Activated CD8-positive, alpha-beta T cell treated with anti-CD3 and anti-CD28 coated beads for 36 hours (primary cell): ENCODE measurements around the gene MICALL2. TPM values are rescaled to one million over a fixed set of nuclear protein-coding genes. Genes with fewer than 3 reads are reported as not detected.

Source experiments
- ATAC-seq: fragments of 200-7000 bp; cut with Tn5 transposase; one replicate; pipeline ENCODE4 v1.10.0; 2021; ENCODE audit warnings: mild to moderate bottlenecking, moderate library complexity
- CTCF ChIA-PET: fragments of 350-600 bp; sonication (Branson Sonifier 250); formaldehyde crosslinking; loops from one replicate; lab custom pipeline; 2021; ENCODE audit warnings: antibody characterized with exemption; lab: Charles Lee
- POLR2A ChIA-PET: fragments of 350-600 bp; sonication (Branson Sonifier 250); formaldehyde crosslinking; loops from one replicate; lab custom pipeline; 2021; ENCODE audit warnings: antibody characterized with exemption; lab: Charles Lee
- DNase-seq: peaks from one replicate; pipeline ENCODE4 v3.0.0-alpha.2; 2020
- H3K27ac Mint-ChIP-seq: one replicate; pipeline ENCODE4 v1.8.0; 2021; ENCODE audit warnings: mild to moderate bottlenecking, mixed read lengths
- H3K27me3 Mint-ChIP-seq: one replicate; pipeline ENCODE4 v1.8.0; 2021; ENCODE audit warnings: mixed read lengths
- H3K36me3 Mint-ChIP-seq: one replicate; pipeline ENCODE4 v1.8.0; 2021; ENCODE audit warnings: low read depth, mixed read lengths
- H3K4me1 Mint-ChIP-seq: one replicate; pipeline ENCODE4 v1.8.0; 2021; ENCODE audit warnings: low read depth, mixed read lengths
- H3K4me3 Mint-ChIP-seq: one replicate; pipeline ENCODE4 v1.8.0; 2021; ENCODE audit warnings: mild to moderate bottlenecking, moderate library complexity, mixed read lengths
- H3K9me3 Mint-ChIP-seq: one replicate; pipeline ENCODE4 v1.8.0; 2021; ENCODE audit warnings: mixed read lengths
- CTCF ChIP-seq: fragments of 200-600 bp; IDR thresholded peaks from one replicate; pipeline ENCODE4 v1.8.0; 2022; ENCODE audit warnings: antibody characterized with exemption, mild to moderate bottlenecking
- intact Hi-C: fragments of 100-400 bp; cut with micrococcal nuclease; formaldehyde crosslinking; loops from one replicate; pipeline ENCODE4 v1.10.0; 2022
- total RNA-seq, 2 experiments: library from RNA; stranded (reverse); gene quantifications; one replicate each; pipeline ENCODE4 v1.2.3, GENCODE V29; 2021

MICALL2 gene
- total RNA-seq, 2 experiments from 2014 or later, result 3.0 to 4.2 TPM

GRCh38 chr7:1503390-1503789, 44.1 kb upstream of the MICALL2 start:
- Mint-ChIP-seq H3K36me3 (peaks cover 26% of the 10 kb centered on the region), H3K27me3 (no peaks in the 10 kb centered on the region), H3K9me3 (no peaks in the 10 kb centered on the region), H3K27ac (peak overlapping the region; percentile 72), H3K4me3 (peak overlapping the region; percentile 89), H3K4me1 (peaks cover 32% of the 10 kb centered on the region)
- ATAC-seq, result no peak
- intact Hi-C loops, result no loop called here
- CTCF ChIA-PET, result interaction anchor here (1.1 kb wide), 1 partner anchor 29 kb away, joined by 4 read pairs; no protein-coding TSS in a partner anchor
- no peak for TF ChIP-seq CTCF
- POLR2A ChIA-PET, result interaction anchor here (0.7 to 2.4 kb wide), 4 partner anchors 10 to 66 kb away, joined by 3 to 13 read pairs (median 4); no protein-coding TSS in a partner anchor
- no peak for DNase-seq

- intact Hi-C loops, result no loop called here
These were observed 43.6 kb upstream of the MICALL2 start for GRCh38 chr7:1502845-1503244.

GRCh38 chr7:1501487-1502270, 42.4 kb upstream of the MICALL2 start:
- ChIA-PET POLR2A (no interaction called here), CTCF (no interaction called here)
- Mint-ChIP-seq H3K4me3 (peak overlapping the region; percentile 89), H3K36me3 (peaks cover 23% of the 10 kb centered on the region), H3K27me3 (no peaks in the 10 kb centered on the region), H3K4me1 (peaks cover 25% of the 10 kb centered on the region), H3K27ac (no peak overlapping the region), H3K9me3 (no peaks in the 10 kb centered on the region)
- no peak for ATAC-seq
- no peak for DNase-seq
- TF ChIP-seq CTCF, result no peak
- intact Hi-C loops, result no loop called here

More at GRCh38 chr7:1502845-1503244, 43.6 kb upstream of the MICALL2 start:
- no peaks in the 10 kb centered on the region for H3K27me3 Mint-ChIP-seq
- no peaks in the 10 kb centered on the region for H3K9me3 Mint-ChIP-seq
- ATAC-seq (no peak), DNase-seq (no peak)
- ChIA-PET CTCF (interaction anchor here (1.1 kb wide), 1 partner anchor 28 kb away, joined by 4 read pairs; no protein-coding TSS in a partner anchor), POLR2A (interaction anchor here (1.5 kb wide), 2 partner anchors 10 to 28 kb away, joined by 4 read pairs; no protein-coding TSS in a partner anchor)
- H3K27ac Mint-ChIP-seq, result peak overlapping the region; percentile 72
- peak overlapping the region; percentile 89 for H3K4me3 Mint-ChIP-seq
- no peak for TF ChIP-seq CTCF
- H3K36me3 Mint-ChIP-seq, result peaks cover 26% of the 10 kb centered on the region
- peaks cover 30% of the 10 kb centered on the region for H3K4me1 Mint-ChIP-seq

GRCh38 chr7:1500064-1500807, 41.0 kb upstream of the MICALL2 start:
- no peak for DNase-seq
- Mint-ChIP-seq H3K4me1 (peaks cover 18% of the 10 kb centered on the region), H3K27ac (no peak overlapping the region), H3K27me3 (no peaks in the 10 kb centered on the region), H3K36me3 (peaks cover 19% of the 10 kb centered on the region), H3K9me3 (no peaks in the 10 kb centered on the region), H3K4me3 (no peak overlapping the region)
- ATAC-seq, result no peak
- TF ChIP-seq CTCF, result no peak
- ChIA-PET CTCF (no interaction called here), POLR2A (no interaction called here)
- intact Hi-C loops, result no loop called here
